Measurements from ENCODE around the gene GET3. TPM values are rescaled to one million over a fixed set of nuclear protein-coding genes. Genes with fewer than 3 reads are reported as not detected.
"Not testable (repeated sequence)": the region's sequence is repeated elsewhere in the genome, so short reads cannot be mapped to it uniquely, and the experiment has no call there.

The GET3 gene
- total RNA-seq, 1 donor from 2014 or later, result 49.3 TPM

- H3K4me3 Mint-ChIP-seq (ENCODE audit: unreplicated experiment), result peak overlapping the region; percentile 76
- TF ChIP-seq, protein P1, sequence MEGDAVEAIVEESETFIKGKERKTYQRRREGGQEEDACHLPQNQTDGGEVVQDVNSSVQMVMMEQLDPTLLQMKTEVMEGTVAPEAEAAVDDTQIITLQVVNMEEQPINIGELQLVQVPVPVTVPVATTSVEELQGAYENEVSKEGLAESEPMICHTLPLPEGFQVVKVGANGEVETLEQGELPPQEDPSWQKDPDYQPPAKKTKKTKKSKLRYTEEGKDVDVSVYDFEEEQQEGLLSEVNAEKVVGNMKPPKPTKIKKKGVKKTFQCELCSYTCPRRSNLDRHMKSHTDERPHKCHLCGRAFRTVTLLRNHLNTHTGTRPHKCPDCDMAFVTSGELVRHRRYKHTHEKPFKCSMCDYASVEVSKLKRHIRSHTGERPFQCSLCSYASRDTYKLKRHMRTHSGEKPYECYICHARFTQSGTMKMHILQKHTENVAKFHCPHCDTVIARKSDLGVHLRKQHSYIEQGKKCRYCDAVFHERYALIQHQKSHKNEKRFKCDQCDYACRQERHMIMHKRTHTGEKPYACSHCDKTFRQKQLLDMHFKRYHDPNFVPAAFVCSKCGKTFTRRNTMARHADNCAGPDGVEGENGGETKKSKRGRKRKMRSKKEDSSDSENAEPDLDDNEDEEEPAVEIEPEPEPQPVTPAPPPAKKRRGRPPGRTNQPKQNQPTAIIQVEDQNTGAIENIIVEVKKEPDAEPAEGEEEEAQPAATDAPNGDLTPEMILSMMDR (IDR thresholded peaks at IDR 0.05; ENCODE audit: partially characterized antibody, unreplicated experiment), result no peak
- peaks cover 9% of the 10 kb centered on the region for H3K27me3 Mint-ChIP-seq (ENCODE audit: unreplicated experiment)
- no peak for DNase-seq
- no peak overlapping the region for H3K27ac Mint-ChIP-seq (ENCODE audit: unreplicated experiment)
- no peaks in the 10 kb centered on the region for H3K36me3 Mint-ChIP-seq (ENCODE audit: unreplicated experiment)
- H3K9me3 Mint-ChIP-seq (ENCODE audit: unreplicated experiment), result peaks cover 20% of the 10 kb centered on the region
- peaks cover 20% of the 10 kb centered on the region for H3K4me1 Mint-ChIP-seq (ENCODE audit: low read depth, unreplicated experiment)
Observed at GRCh38 chr19:12794971-12795381, 57.7 kb downstream of the GET3 start.

- Mint-ChIP-seq H3K27me3 (ENCODE audit: unreplicated experiment) (peaks cover 11% of the 10 kb centered on the region), H3K4me1 (ENCODE audit: low read depth, unreplicated experiment) (peaks cover 19% of the 10 kb centered on the region), H3K4me3 (ENCODE audit: unreplicated experiment) (peak overlapping the region; percentile 52), H3K27ac (ENCODE audit: unreplicated experiment) (no peak overlapping the region), H3K9me3 (ENCODE audit: unreplicated experiment) (peaks cover 15% of the 10 kb centered on the region), H3K36me3 (ENCODE audit: unreplicated experiment) (no peaks in the 10 kb centered on the region)
- DNase-seq, result peak; percentile 81
- TF ChIP-seq, protein P1 (IDR thresholded peaks at IDR 0.05; ENCODE audit: partially characterized antibody, unreplicated experiment), result peak; percentile 88
Observed at GRCh38 chr19:12796146-12797071, 59.1 kb downstream of the GET3 start.

DNA sequence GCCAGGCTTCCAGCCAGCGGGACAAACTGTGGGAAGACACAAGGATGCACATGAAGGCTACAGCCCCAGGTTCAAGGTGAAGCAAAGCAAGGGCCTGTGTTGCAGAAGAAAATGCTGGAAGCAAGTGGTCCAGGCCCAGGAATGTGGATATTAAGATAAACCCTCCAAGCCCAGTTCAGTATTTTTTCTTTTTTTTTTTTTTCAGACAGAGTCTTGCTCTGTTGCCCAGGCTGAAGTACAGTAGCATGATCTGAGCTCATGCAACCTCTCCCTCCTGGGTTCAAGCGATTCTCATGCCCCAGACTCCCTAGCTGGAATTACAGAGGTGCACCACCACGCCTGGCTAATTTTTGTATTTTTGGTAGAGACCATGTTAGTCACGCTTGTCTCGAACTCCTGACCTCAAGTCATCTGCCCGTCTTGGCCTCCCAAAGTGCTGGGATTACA lies 59.9 kb downstream of the GET3 start:
- Mint-ChIP-seq H3K4me3 (ENCODE audit: unreplicated experiment) (no peak overlapping the region), H3K36me3 (ENCODE audit: unreplicated experiment) (no peaks in the 10 kb centered on the region), H3K9me3 (ENCODE audit: unreplicated experiment) (peaks cover 19% of the 10 kb centered on the region), H3K27me3 (ENCODE audit: unreplicated experiment) (peaks cover 12% of the 10 kb centered on the region), H3K4me1 (ENCODE audit: low read depth, unreplicated experiment) (peaks cover 20% of the 10 kb centered on the region), H3K27ac (ENCODE audit: unreplicated experiment) (no peak overlapping the region)
- TF ChIP-seq, protein P1 (IDR thresholded peaks at IDR 0.05; ENCODE audit: partially characterized antibody, unreplicated experiment), result no peak
- DNase-seq, result no peak

- H3K4me3 Mint-ChIP-seq (ENCODE audit: unreplicated experiment); H3K36me3 Mint-ChIP-seq (ENCODE audit: unreplicated experiment); DNase-seq; H3K27ac Mint-ChIP-seq (ENCODE audit: unreplicated experiment): not testable (repeated sequence)
- Mint-ChIP-seq H3K4me1 (ENCODE audit: low read depth, unreplicated experiment) (peaks cover 25% of the 10 kb centered on the region), H3K9me3 (ENCODE audit: unreplicated experiment) (peaks cover 22% of the 10 kb centered on the region), H3K27me3 (ENCODE audit: unreplicated experiment) (peaks cover 16% of the 10 kb centered on the region)
Observed at GRCh38 chr19:12797607-12798006, 60.3 kb downstream of the GET3 start.

Small RNA genes lying within 50 kb of the gene (microRNA-seq; reads per million reads assigned to microRNA genes)
- gene MIR5684 (ENCODE audit: unreplicated experiment), result not detected

Other genes starting within 250 kb of the GET3 start
- 11.2 TPM for gene ZNF564, start 186.0 kb upstream of the GET3 start, total RNA-seq (ENCODE audit: unreplicated experiment)
- gene ZNF490, start 126.7 kb upstream of the GET3 start, total RNA-seq (ENCODE audit: unreplicated experiment), result 8.0 TPM
- 27.6 TPM for gene ZNF791, start 126.6 kb upstream of the GET3 start, total RNA-seq (ENCODE audit: unreplicated experiment)
- gene MAN2B1, start 70.8 kb upstream of the GET3 start, total RNA-seq (ENCODE audit: unreplicated experiment), result 72.2 TPM
- gene WDR83, start 70.7 kb upstream of the GET3 start, total RNA-seq (ENCODE audit: unreplicated experiment), result 16.3 TPM
- gene DHPS, start 55.6 kb upstream of the GET3 start, total RNA-seq (ENCODE audit: unreplicated experiment), result 116 TPM
- gene GNG14, start 49.5 kb upstream of the GET3 start, total RNA-seq (ENCODE audit: unreplicated experiment), result not detected
- gene FBXW9, start 40.9 kb upstream of the GET3 start, total RNA-seq (ENCODE audit: unreplicated experiment), result 7.4 TPM
- 135 TPM for gene TNPO2, start 13.6 kb upstream of the GET3 start, total RNA-seq (ENCODE audit: unreplicated experiment)
- gene TRIR, start 2.8 kb upstream of the GET3 start, total RNA-seq (ENCODE audit: unreplicated experiment), result 204 TPM
- gene BEST2, start 14.3 kb downstream of the GET3 start, total RNA-seq (ENCODE audit: unreplicated experiment), result not detected
- 40.1 TPM for gene HOOK2, start 38.1 kb downstream of the GET3 start, total RNA-seq (ENCODE audit: unreplicated experiment)
- gene JUNB, start 54.0 kb downstream of the GET3 start, total RNA-seq (ENCODE audit: unreplicated experiment), result 24.9 TPM
- 671 TPM for gene PRDX2, start 64.3 kb downstream of the GET3 start, total RNA-seq (ENCODE audit: unreplicated experiment)
- gene THSD8, start 64.6 kb downstream of the GET3 start, total RNA-seq (ENCODE audit: unreplicated experiment), result 14.4 TPM
- gene RNASEH2A, start 69.1 kb downstream of the GET3 start, total RNA-seq (ENCODE audit: unreplicated experiment), result 16.7 TPM
- 4.8 TPM for gene RTBDN, start 97.1 kb downstream of the GET3 start, total RNA-seq (ENCODE audit: unreplicated experiment)
- 230 TPM for gene MAST1, start 101.0 kb downstream of the GET3 start, total RNA-seq (ENCODE audit: unreplicated experiment)
- 7.9 TPM for gene DNASE2, start 144.0 kb downstream of the GET3 start, total RNA-seq (ENCODE audit: unreplicated experiment)
- not detected for gene KLF1, start 149.7 kb downstream of the GET3 start, total RNA-seq (ENCODE audit: unreplicated experiment)
- 34.2 TPM for gene GCDH, start 153.7 kb downstream of the GET3 start, total RNA-seq (ENCODE audit: unreplicated experiment)
- gene SYCE2, start 181.8 kb downstream of the GET3 start, total RNA-seq (ENCODE audit: unreplicated experiment), result 0.59 TPM
- gene FARSA, start 196.2 kb downstream of the GET3 start, total RNA-seq (ENCODE audit: unreplicated experiment), result 71.6 TPM
- 543 TPM for gene CALR, start 201.1 kb downstream of the GET3 start, total RNA-seq (ENCODE audit: unreplicated experiment)
- 62.1 TPM for gene RAD23A, start 208.4 kb downstream of the GET3 start, total RNA-seq (ENCODE audit: unreplicated experiment)
- 28.8 TPM for gene GADD45GIP1, start 219.7 kb downstream of the GET3 start, total RNA-seq (ENCODE audit: unreplicated experiment)
- gene DAND5, start 232.1 kb downstream of the GET3 start, total RNA-seq (ENCODE audit: unreplicated experiment), result 0.44 TPM